GM23338 (cell line): ENCODE measurements around the gene SMYD3. TPM values are rescaled to one million over a fixed set of nuclear protein-coding genes. Genes with fewer than 3 reads are reported as not detected.

Experiments
- ATAC-seq: fragments of 200-7000 bp; cut with Tn5 transposase; 3 replicates; pipeline ENCODE4 v1.9.1; 2020
- DNase-seq: peaks from one replicate; pipeline ENCODE4 v3.0.0-alpha.2; 2015; ENCODE audit warnings: low spot score
- H2AFZ ChIP-seq: fragments of 200-600 bp; sonication (generic); 2 replicates; pipeline ENCODE4 v1.8.0; 2016; ENCODE audit warnings: antibody characterized with exemption, mild to moderate bottlenecking, moderate library complexity
- H3F3A ChIP-seq: fragments of 200-600 bp; sonication (generic); replicated peaks from 2 replicates; pipeline ENCODE4 v1.8.0; 2017; ENCODE audit warnings: antibody characterized with exemption, mixed run types, low read depth
- H3K27ac ChIP-seq: fragments of 200-600 bp; sonication (generic); 2 replicates; pipeline ENCODE4 v1.6.1; 2016; ENCODE audit warnings: low read depth
- H3K27me3 ChIP-seq: fragments of 200-600 bp; sonication (generic); 2 replicates; pipeline ENCODE4 v1.8.0; 2016; ENCODE audit warnings: mild to moderate bottlenecking, mixed run types, moderate library complexity; ENCODE audit not compliant: insufficient read depth
- H3K36me3 ChIP-seq: fragments of 200-600 bp; sonication (generic); 2 replicates; pipeline ENCODE4 v1.8.0; 2016; ENCODE audit warnings: mild to moderate bottlenecking; ENCODE audit not compliant: insufficient read depth
- H3K4me1 ChIP-seq: fragments of 200-600 bp; sonication (generic); 2 replicates; pipeline ENCODE4 v1.8.0; 2016; ENCODE audit warnings: mild to moderate bottlenecking, moderate library complexity; ENCODE audit not compliant: insufficient read depth
- H3K4me2 ChIP-seq: fragments of 200-600 bp; sonication (generic); 2 replicates; pipeline ENCODE4 v1.7.1; 2017; ENCODE audit warnings: mixed run types
- H3K4me3 ChIP-seq: fragments of 200-600 bp; sonication (generic); 2 replicates; pipeline ENCODE4 v1.6.1; 2016; ENCODE audit warnings: mixed run types
- H3K79me2 ChIP-seq: fragments of 200-600 bp; sonication (generic); replicated peaks from 2 replicates; pipeline ENCODE4 v1.8.0; 2017; ENCODE audit warnings: mild to moderate bottlenecking; ENCODE audit not compliant: insufficient read depth
- H3K9me2 ChIP-seq: fragments of 200-600 bp; sonication (generic); 2 replicates; pipeline ENCODE4 v1.8.0; 2017; ENCODE audit not compliant: insufficient read depth
- H4K20me1 ChIP-seq: fragments of 200-600 bp; sonication (generic); replicated peaks from 2 replicates; pipeline ENCODE4 v1.8.0; 2017; ENCODE audit warnings: mild to moderate bottlenecking; ENCODE audit not compliant: insufficient read depth
- H3K27ac Mint-ChIP-seq: 2 replicates; pipeline ENCODE4 v1.8.0; 2020; ENCODE audit warnings: inconsistent platforms, mild to moderate bottlenecking, moderate library complexity, mixed read lengths
- H3K27me3 Mint-ChIP-seq: 3 replicates; pipeline ENCODE4 v1.8.0; 2022; ENCODE audit warnings: low read depth, mild to moderate bottlenecking, moderate library complexity, mixed read lengths, inconsistent platforms; ENCODE audit not compliant: insufficient read depth, poor library complexity
- H3K36me3 Mint-ChIP-seq: 3 replicates; pipeline ENCODE4 v1.8.0; 2021; ENCODE audit warnings: low read depth, mild to moderate bottlenecking, inconsistent platforms, moderate library complexity, mixed read lengths
- H3K4me1 Mint-ChIP-seq: 3 replicates; pipeline ENCODE4 v1.8.0; 2020; ENCODE audit warnings: mild to moderate bottlenecking, inconsistent platforms, mixed read lengths
- H3K4me3 Mint-ChIP-seq: 3 replicates; pipeline ENCODE4 v1.8.0; 2021; ENCODE audit warnings: moderate library complexity, mild to moderate bottlenecking, inconsistent platforms, mixed read lengths
- H3K9me3 Mint-ChIP-seq: 3 replicates; pipeline ENCODE4 v1.8.0; 2020; ENCODE audit warnings: moderate library complexity, mild to moderate bottlenecking, inconsistent platforms, mixed read lengths
- CREB1 ChIP-seq: fragments of 250-450 bp; sonication (Bioruptor Pico); IDR thresholded peaks from 2 replicates; pipeline ENCODE4 v1.5.0; 2020; ENCODE audit warnings: low read depth, mild to moderate bottlenecking, moderate library complexity
- EZH2 ChIP-seq: fragments of 200-600 bp; sonication (generic); IDR thresholded peaks from one replicate; pipeline ENCODE4 v1.8.0; 2017; ENCODE audit warnings: antibody characterized with exemption, mild to moderate bottlenecking, low read depth; ENCODE audit not compliant: unreplicated experiment
- EZH2phosphoT487 ChIP-seq: fragments of 200-600 bp; sonication (generic); IDR thresholded peaks from one replicate; pipeline ENCODE4 v1.8.1; 2018; ENCODE audit warnings: antibody characterized with exemption; ENCODE audit not compliant: unreplicated experiment
- NANOG ChIP-seq: IDR thresholded peaks from 2 replicates; pipeline ENCODE4 v1.6.1; 2016; ENCODE audit warnings: antibody characterized with exemption, borderline replicate concordance
- POLR2AphosphoS5 ChIP-seq: IDR thresholded peaks from 2 replicates; pipeline ENCODE4 v1.6.1; 2016; ENCODE audit warnings: antibody characterized with exemption, low read depth
- STAT1 ChIP-seq: IDR thresholded peaks from one replicate; pipeline ENCODE4 v1.6.1; 2016; ENCODE audit warnings: antibody characterized with exemption; ENCODE audit not compliant: unreplicated experiment
- ZNF114 ChIP-seq: fragments of 250-450 bp; sonication (Bioruptor Pico); IDR thresholded peaks from 2 replicates; pipeline ENCODE4 v1.5.0; 2020; ENCODE audit warnings: mild to moderate bottlenecking, moderate library complexity
- polyA plus RNA-seq: library from polyadenylated mRNA; unstranded; fragments of >200 nt; fragmentation: Nextera tagmentation; extraction: Ambion mirVana; gene quantifications from 2 replicates; pipeline ENCODE4 v1.2.1, GENCODE V29; 2016
- total RNA-seq: library from RNA; depleted of rRNA; stranded (reverse); fragments of >200 nt; shearing (Covaris generic); gene quantifications from 2 replicates; pipeline ENCODE4 v1.2.3, GENCODE V29; 2014
- TF ChIP-seq, protein P1 (sequence below): fragments of 250-450 bp; sonication (Bioruptor Pico); IDR thresholded peaks from 2 replicates; pipeline ENCODE4 v1.5.0; 2020; ENCODE audit warnings: mild to moderate bottlenecking, moderate library complexity
- TF ChIP-seq, protein P2 (sequence below), 2 experiments: fragments of 200-600 bp in 1 of 2; sonication (generic) in 1 of 2; conservative IDR thresholded peaks; 2 replicates each; pipeline versions ENCODE4 v1.5.1 to v1.6.1; 2016 to 2017; ENCODE audit warnings: antibody characterized with exemption in 2 of 2, low read depth in 2 of 2, mild to moderate bottlenecking in 2 of 2, moderate library complexity in 1 of 2

SMYD3 gene
- total and polyA plus RNA-seq, 2 experiments from 2014 or later = 31.8 to 34.4 TPM

DNA sequence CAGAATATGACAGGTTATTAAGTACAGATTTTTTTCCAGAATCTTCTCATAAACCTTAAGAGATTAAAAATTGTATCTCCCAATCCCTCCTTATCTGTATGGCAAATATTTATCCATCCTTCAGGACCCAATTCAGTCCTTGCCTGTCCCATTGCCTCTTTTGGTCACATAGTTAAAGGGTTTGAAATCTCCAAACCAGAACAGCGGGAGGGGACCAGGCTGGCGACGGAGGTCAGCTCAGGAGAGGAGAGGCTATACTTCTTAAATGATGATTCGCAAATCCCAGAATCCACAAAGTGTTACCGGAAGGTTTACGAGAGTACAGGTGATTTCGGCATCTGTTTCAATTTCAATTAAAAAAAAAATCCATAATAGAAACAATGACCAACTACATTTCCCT is 572.7 kb downstream of the SMYD3 start:
- no peaks in the 10 kb centered on the region for H3K27me3 Mint-ChIP-seq
- peak overlapping the region; percentile 80; the same call in 1 of the 2 replicates for H3K27ac Mint-ChIP-seq

More for the DNA sequence above, 572.7 kb downstream of the SMYD3 start:
- Histone ChIP-seq H4K20me1 (no peaks in the 10 kb centered on the region), H3K79me2 (no peaks in the 10 kb centered on the region), H3K4me3 (no peak overlapping the region), H3K27ac (peak overlapping the region; percentile 7), H3K4me1 (peaks cover 26% of the 10 kb centered on the region), H3K36me3 (no peaks in the 10 kb centered on the region), H3F3A (no peaks in the 10 kb centered on the region), H3K27me3 (no peaks in the 10 kb centered on the region), H3K4me2 (peak overlapping the region; percentile 3), H3K9me2 (no peaks in the 10 kb centered on the region), H2AFZ (no peak overlapping the region)
- Mint-ChIP-seq H3K9me3 (no peaks in the 10 kb centered on the region), H3K4me1 (peaks cover 25% of the 10 kb centered on the region), H3K36me3 (no peaks in the 10 kb centered on the region), H3K4me3 (no peak overlapping the region)
- ATAC-seq (peak; percentile 50; the same call in 2 of the 3 replicates), DNase-seq (peak; percentile 31)
- TF ChIP-seq, protein P1, sequence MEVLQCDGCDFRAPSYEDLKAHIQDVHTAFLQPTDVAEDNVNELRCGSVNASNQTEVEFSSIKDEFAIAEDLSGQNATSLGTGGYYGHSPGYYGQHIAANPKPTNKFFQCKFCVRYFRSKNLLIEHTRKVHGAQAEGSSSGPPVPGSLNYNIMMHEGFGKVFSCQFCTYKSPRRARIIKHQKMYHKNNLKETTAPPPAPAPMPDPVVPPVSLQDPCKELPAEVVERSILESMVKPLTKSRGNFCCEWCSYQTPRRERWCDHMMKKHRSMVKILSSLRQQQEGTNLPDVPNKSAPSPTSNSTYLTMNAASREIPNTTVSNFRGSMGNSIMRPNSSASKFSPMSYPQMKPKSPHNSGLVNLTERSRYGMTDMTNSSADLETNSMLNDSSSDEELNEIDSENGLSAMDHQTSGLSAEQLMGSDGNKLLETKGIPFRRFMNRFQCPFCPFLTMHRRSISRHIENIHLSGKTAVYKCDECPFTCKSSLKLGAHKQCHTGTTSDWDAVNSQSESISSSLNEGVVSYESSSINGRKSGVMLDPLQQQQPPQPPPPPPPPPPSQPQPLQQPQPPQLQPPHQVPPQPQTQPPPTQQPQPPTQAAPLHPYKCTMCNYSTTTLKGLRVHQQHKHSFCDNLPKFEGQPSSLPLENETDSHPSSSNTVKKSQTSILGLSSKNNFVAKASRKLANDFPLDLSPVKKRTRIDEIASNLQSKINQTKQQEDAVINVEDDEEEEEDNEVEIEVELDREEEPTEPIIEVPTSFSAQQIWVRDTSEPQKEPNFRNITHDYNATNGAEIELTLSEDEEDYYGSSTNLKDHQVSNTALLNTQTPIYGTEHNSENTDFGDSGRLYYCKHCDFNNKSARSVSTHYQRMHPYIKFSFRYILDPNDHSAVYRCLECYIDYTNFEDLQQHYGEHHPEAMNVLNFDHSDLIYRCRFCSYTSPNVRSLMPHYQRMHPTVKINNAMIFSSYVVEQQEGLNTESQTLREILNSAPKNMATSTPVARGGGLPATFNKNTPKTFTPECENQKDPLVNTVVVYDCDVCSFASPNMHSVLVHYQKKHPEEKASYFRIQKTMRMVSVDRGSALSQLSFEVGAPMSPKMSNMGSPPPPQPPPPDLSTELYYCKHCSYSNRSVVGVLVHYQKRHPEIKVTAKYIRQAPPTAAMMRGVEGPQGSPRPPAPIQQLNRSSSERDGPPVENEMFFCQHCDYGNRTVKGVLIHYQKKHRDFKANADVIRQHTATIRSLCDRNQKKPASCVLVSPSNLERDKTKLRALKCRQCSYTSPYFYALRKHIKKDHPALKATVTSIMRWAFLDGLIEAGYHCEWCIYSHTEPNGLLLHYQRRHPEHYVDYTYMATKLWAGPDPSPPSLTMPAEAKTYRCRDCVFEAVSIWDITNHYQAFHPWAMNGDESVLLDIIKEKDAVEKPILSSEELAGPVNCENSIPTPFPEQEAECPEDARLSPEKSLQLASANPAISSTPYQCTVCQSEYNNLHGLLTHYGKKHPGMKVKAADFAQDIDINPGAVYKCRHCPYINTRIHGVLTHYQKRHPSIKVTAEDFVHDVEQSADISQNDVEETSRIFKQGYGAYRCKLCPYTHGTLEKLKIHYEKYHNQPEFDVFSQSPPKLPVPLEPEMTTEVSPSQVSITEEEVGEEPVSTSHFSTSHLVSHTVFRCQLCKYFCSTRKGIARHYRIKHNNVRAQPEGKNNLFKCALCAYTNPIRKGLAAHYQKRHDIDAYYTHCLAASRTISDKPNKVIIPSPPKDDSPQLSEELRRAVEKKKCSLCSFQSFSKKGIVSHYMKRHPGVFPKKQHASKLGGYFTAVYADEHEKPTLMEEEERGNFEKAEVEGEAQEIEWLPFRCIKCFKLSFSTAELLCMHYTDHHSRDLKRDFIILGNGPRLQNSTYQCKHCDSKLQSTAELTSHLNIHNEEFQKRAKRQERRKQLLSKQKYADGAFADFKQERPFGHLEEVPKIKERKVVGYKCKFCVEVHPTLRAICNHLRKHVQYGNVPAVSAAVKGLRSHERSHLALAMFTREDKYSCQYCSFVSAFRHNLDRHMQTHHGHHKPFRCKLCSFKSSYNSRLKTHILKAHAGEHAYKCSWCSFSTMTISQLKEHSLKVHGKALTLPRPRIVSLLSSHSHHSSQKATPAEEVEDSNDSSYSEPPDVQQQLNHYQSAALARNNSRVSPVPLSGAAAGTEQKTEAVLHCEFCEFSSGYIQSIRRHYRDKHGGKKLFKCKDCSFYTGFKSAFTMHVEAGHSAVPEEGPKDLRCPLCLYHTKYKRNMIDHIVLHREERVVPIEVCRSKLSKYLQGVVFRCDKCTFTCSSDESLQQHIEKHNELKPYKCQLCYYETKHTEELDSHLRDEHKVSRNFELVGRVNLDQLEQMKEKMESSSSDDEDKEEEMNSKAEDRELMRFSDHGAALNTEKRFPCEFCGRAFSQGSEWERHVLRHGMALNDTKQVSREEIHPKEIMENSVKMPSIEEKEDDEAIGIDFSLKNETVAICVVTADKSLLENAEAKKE = no peak
- no peak for TF ChIP-seq ZNF114
- TF ChIP-seq EZH2phosphoT487 = no peak
- no peak for TF ChIP-seq STAT1
- no peak for TF ChIP-seq POLR2AphosphoS5
- no peak for TF ChIP-seq EZH2
- no peak for TF ChIP-seq NANOG
- no peak for TF ChIP-seq CREB1
- TF ChIP-seq, protein P2, sequence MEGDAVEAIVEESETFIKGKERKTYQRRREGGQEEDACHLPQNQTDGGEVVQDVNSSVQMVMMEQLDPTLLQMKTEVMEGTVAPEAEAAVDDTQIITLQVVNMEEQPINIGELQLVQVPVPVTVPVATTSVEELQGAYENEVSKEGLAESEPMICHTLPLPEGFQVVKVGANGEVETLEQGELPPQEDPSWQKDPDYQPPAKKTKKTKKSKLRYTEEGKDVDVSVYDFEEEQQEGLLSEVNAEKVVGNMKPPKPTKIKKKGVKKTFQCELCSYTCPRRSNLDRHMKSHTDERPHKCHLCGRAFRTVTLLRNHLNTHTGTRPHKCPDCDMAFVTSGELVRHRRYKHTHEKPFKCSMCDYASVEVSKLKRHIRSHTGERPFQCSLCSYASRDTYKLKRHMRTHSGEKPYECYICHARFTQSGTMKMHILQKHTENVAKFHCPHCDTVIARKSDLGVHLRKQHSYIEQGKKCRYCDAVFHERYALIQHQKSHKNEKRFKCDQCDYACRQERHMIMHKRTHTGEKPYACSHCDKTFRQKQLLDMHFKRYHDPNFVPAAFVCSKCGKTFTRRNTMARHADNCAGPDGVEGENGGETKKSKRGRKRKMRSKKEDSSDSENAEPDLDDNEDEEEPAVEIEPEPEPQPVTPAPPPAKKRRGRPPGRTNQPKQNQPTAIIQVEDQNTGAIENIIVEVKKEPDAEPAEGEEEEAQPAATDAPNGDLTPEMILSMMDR (conservative IDR thresholded peaks at IDR 0.05; ENCODE audit: low read depth in 2 of 2) = no peak
